OCI-LY3 (cell line): ENCODE results near the gene TMCC1.

ENCODE experiments used
- H2AFZ ChIP-seq: fragments of 200-600, 300-600 bp; shearing (Covaris generic); 2 replicates; pipeline ENCODE4 v1.6.0; 2014; ENCODE audit warnings: antibody characterized with exemption, low read depth, low read length
- H3K27ac ChIP-seq: fragments of 200-600, 300-600 bp; sonication (generic); 2 replicates; pipeline ENCODE4 v1.5.1; 2014; ENCODE audit warnings: mild to moderate bottlenecking, low read length, moderate library complexity, mixed read lengths
- H3K27me3 ChIP-seq: fragments of 200-600, 300-600 bp; sonication (generic); 2 replicates; pipeline ENCODE4 v1.6.1; 2014; ENCODE audit warnings: low read depth, low read length, mixed read lengths
- H3K36me3 ChIP-seq: fragments of 200-600, 300-600 bp; sonication (generic); replicated peaks from 2 replicates; pipeline ENCODE3; 2014; ENCODE audit warnings: low read depth, low read length, mixed read lengths
- H3K4me1 ChIP-seq: fragments of 300-600, 200-600 bp; sonication (generic); 2 replicates; pipeline ENCODE4 v1.6.1; 2014; ENCODE audit warnings: low read length, mixed read lengths
- H3K4me2 ChIP-seq: fragments of 200-600, 300-600 bp; sonication (generic); 2 replicates; pipeline ENCODE4 v1.6.1; 2014; ENCODE audit warnings: low read length, mixed read lengths
- H3K4me3 ChIP-seq: fragments of 300-600, 200-600 bp; sonication (generic); 2 replicates; pipeline ENCODE4 v1.5.1; 2014; ENCODE audit warnings: antibody characterized with exemption, mild to moderate bottlenecking, low read length, moderate library complexity
- H3K79me2 ChIP-seq: fragments of 300-600, 200-600 bp; shearing (Covaris generic); 2 replicates; pipeline ENCODE4 v1.6.1; 2014; ENCODE audit warnings: mild to moderate bottlenecking, low read length, mixed read lengths
- H3K9ac ChIP-seq: fragments of 300-600, 200-600 bp; shearing (Covaris generic); 2 replicates; pipeline ENCODE4 v1.6.0; 2014; ENCODE audit warnings: mild to moderate bottlenecking, low read length, moderate library complexity
- H3K9me3 ChIP-seq: fragments of 200-600, 300-600 bp; shearing (Covaris generic); 2 replicates; pipeline ENCODE4 v1.6.1; 2014; ENCODE audit warnings: low read length, mixed read lengths; ENCODE audit not compliant: insufficient read depth
- H4K20me1 ChIP-seq: fragments of 200-600, 300-600 bp; sonication (generic); 2 replicates; pipeline ENCODE4 v1.6.1; 2016; ENCODE audit warnings: low read length, mixed read lengths; ENCODE audit not compliant: insufficient read depth
- CTCF ChIP-seq: fragments of 200-600, 300-600 bp; sonication (generic); IDR thresholded peaks from 2 replicates; pipeline ENCODE4 v1.5.1; 2014; ENCODE audit warnings: antibody characterized with exemption, low read length, low read depth
- EZH2phosphoT487 ChIP-seq: fragments of 200-600 bp; shearing (Covaris generic); IDR thresholded peaks from 2 replicates; pipeline ENCODE4 v1.6.1; 2018; ENCODE audit warnings: antibody characterized with exemption, mixed run types, low read depth

The TMCC1 gene

GRCh38 chr3:129703913-129704312 is 189.6 kb downstream of the TMCC1 start:
- H3K4me2 ChIP-seq: no peak overlapping the region
- TF ChIP-seq EZH2phosphoT487 (no peak), CTCF (no peak)
- peaks cover 2% of the 10 kb centered on the region; the same call in 1 of the 2 replicates for H3K4me1 ChIP-seq
- no peak overlapping the region for H2AFZ ChIP-seq
- no peaks in the 10 kb centered on the region for H3K27me3 ChIP-seq
- H3K9me3 ChIP-seq: no peaks in the 10 kb centered on the region
- H3K4me3 ChIP-seq: no peak overlapping the region
- no peak overlapping the region for H3K27ac ChIP-seq
- H3K36me3 ChIP-seq: no peaks in the 10 kb centered on the region
- no peaks in the 10 kb centered on the region for H4K20me1 ChIP-seq
- H3K79me2 ChIP-seq: no peaks in the 10 kb centered on the region
- H3K9ac ChIP-seq: no peak overlapping the region

- Histone ChIP-seq H3K36me3 (no peaks in the 10 kb centered on the region), H3K9me3 (no peaks in the 10 kb centered on the region), H3K27ac (no peak overlapping the region), H3K4me3 (no peak overlapping the region), H3K9ac (no peak overlapping the region), H3K4me1 (peaks cover 2% of the 10 kb centered on the region; the same call in 1 of the 2 replicates), H3K79me2 (no peaks in the 10 kb centered on the region), H3K27me3 (no peaks in the 10 kb centered on the region), H4K20me1 (no peaks in the 10 kb centered on the region), H3K4me2 (no peak overlapping the region), H2AFZ (no peak overlapping the region)
- no peak for TF ChIP-seq EZH2phosphoT487
- TF ChIP-seq CTCF: no peak
Measured at GRCh38 chr3:129702934-129703712, 190.4 kb downstream of the TMCC1 start.

GRCh38 chr3:129701161-129701560 is 192.3 kb downstream of the TMCC1 start:
- Histone ChIP-seq H3K79me2 (no peaks in the 10 kb centered on the region), H3K36me3 (no peaks in the 10 kb centered on the region), H2AFZ (no peak overlapping the region)

More at GRCh38 chr3:129701161-129701560, 192.3 kb downstream of the TMCC1 start:
- TF ChIP-seq CTCF (no peak), EZH2phosphoT487 (no peak)
- Histone ChIP-seq H3K9ac (no peak overlapping the region), H3K27me3 (no peaks in the 10 kb centered on the region), H3K4me3 (no peak overlapping the region), H3K4me2 (no peak overlapping the region), H3K4me1 (peaks cover 2% of the 10 kb centered on the region; the same call in 1 of the 2 replicates), H3K9me3 (no peaks in the 10 kb centered on the region), H3K27ac (no peak overlapping the region), H4K20me1 (no peaks in the 10 kb centered on the region)
